ENCODE measurements around the gene TBK1.

TBK1 gene

DNA sequence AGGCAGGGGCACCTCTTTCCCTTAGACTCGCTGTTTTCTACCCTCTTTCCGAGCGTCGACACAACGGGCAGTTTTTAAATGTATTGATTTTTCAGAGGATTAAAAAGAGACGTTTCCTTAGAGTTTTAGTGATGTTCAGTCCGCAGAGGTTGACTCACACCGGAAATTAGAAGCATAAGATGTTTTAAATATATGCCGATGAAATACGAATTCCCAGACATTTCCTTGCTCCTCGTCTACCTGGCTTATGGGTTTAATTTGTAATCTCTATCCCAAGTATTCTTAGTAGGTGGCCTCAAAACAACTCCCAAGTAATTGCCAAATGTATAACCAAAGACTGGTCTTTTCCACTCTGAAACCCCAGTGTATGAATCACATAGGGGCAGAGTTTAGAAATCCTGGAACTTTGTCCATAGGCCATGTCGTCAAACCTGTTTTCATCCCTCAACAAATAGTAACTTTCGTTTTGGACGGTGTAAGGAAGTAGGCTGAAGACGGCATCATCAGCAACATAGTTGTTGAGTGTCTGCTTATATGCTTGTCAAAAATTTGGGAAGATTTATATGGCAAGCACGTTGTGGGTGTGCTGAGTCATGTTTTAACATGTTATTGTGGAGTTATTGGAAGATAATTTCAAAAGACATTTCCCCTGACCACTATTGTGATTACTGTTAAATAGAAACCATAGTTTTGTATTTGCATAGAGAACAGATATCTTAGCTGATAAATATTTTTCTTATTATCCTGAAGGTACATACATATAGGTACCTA, 824 bp downstream of the TBK1 start:
- no peak for DNase-seq

GRCh38 chr12:64455506-64455905, 3.6 kb downstream of the TBK1 start:
- no peak for DNase-seq

GRCh38 chr12:64456119-64456518, 4.2 kb downstream of the TBK1 start:
- no peak for DNase-seq

DNA sequence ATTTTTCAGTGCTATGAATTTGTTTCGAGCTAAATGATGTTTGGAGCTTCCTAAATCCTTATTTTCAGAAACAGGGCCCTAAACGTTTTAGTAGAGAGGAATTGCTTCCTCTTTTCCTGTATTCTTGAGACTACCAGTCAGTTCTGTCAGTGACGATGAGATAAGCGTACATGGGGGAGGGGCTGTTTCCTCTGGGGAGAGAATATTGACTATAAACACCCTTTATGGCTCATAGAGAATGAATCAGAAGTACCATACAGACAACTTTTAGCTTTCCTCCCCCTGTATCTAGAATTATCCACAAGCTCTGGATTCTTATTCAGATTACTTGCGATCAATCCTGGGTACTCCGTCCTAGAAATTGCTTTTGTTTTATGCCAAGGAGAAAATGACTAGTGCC, 5.1 kb downstream of the TBK1 start:
- peak; percentile 39 to 40 for DNase-seq

DNA sequence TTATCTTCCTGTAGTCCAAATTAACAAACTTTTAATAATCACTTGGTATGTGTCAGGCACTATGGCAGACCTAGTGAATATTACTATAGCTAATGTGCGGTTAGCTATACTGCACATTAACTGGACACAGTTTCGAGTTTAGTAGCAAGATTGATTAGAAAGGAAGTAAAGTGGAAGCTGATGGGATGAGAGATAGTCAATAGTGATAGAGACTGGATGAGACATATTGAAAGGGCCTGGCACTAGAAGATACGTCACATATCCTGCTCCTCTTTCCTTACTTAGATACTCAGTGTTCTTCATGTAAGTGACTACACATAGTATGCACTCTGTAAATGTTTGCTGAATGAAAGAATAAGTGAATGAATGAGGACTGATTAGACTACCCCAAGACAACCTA, 5.5 kb downstream of the TBK1 start:
- no peak for DNase-seq

- DNase-seq = no peak
Observed at GRCh38 chr12:64457923-64458322, 6.0 kb downstream of the TBK1 start.

DNA sequence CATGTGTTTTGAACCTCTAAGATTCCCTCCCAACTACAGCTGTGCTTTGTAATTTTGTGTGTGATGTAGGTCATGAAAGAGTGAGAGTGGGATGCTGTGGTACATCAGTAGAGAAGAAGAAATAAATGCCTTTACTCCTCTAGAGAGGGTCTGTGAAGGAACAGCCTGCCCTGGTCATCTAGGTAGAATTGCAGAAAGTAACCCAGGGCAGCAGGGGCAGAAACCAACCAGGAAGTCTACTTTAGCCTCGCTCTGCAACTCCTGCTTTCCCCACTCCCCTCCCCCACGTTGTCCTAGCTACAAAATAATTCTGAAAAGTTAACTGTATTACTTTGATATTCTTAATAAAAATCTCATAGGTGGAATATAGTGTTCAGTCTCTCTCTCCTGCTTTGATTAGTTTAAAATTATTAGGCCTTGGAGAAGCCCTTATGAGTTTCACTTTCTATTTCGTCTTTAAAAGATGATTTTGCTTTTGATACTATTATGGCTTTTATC, 7.5 kb downstream of the TBK1 start:
- no peak for DNase-seq

- DNase-seq = no peak
Observed at GRCh38 chr12:64461634-64462414, 9.9 kb downstream of the TBK1 start.

DNA sequence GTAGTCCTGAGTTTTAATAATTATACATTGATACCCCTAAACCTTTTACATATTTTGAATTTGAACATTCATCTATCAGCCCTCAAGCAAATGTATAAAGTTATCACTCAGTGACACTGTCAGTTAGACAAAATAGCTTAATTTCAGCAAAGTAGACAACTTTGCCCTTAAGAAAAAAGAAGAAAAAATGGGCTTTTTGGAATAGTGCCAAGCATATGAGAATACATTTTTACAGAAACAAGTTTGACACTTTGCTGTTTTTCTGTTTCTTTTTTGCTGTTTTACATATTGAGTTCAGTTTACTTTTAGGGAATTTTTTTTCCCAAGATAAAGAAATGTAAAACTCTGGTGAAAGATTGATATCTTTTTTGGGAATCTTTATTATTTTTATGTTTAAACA, 14.3 kb downstream of the TBK1 start:
- no peak for DNase-seq

GRCh38 chr12:64468966-64469365, 17.0 kb downstream of the TBK1 start:
- no peak for DNase-seq

GRCh38 chr12:64469455-64470142, 17.7 kb downstream of the TBK1 start:
- DNase-seq = no peak

DNA sequence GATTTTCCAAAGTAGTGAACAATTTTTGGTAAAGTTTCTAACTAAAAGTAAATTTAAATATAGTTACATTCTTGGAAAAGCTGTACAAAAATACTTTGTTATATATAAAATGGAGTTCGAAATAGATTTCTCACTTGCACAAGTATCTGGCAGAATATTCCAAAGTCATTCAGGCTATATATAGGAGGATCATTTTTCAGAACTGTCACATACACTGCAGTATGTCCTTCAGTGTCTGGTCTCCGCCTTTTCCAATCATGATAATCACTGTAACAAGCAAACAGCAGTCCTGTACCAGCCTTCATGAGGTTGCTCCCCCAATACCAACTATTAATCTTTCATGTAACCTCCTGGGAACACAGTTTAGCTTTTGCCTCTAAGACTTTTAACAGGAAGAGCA, 18.6 kb downstream of the TBK1 start:
- no peak for DNase-seq

- no peak for DNase-seq
Observed at GRCh38 chr12:64473176-64473575, 21.3 kb downstream of the TBK1 start.

DNA sequence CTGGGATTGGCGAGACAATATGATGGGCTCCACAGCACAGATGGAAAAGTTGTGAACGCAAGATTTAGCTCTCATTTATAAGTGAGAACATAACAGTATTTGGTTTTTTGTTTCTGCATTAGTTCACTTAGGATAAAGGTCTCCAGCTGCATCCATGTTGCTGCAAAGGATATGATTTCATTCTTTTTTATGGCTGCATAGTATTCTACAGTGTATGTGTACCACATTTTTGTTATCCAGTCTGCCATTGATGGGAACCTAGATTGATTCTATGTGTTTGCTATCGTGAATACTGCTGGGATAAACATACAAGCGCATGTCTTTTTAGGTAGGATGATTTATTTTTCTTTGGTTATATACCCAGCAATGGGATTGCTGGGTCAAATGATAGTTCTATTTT, 23.6 kb downstream of the TBK1 start:
- DNase-seq = no peak

DNA sequence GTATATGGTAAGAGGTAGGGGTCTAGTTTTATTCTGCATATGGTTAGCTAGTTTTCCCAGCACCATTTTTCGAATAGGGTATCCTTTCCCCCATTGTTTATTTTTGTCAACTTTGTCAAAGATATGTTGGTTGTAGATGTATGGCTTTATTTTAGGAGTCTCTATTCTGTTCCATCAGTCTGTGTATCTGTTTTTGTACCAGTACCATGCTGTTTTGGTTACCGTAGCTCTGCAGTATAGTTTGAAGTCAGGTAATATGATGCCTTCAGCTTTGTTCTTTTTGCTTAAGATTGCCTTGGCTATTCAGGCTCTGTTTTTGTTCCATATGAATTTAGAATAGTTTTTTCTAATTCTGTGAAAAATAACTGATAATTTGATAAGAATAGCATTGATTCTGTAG, 24.9 kb downstream of the TBK1 start:
- DNase-seq = no peak

GRCh38 chr12:64478661-64479060, 26.7 kb downstream of the TBK1 start:
- DNase-seq = no peak

DNA sequence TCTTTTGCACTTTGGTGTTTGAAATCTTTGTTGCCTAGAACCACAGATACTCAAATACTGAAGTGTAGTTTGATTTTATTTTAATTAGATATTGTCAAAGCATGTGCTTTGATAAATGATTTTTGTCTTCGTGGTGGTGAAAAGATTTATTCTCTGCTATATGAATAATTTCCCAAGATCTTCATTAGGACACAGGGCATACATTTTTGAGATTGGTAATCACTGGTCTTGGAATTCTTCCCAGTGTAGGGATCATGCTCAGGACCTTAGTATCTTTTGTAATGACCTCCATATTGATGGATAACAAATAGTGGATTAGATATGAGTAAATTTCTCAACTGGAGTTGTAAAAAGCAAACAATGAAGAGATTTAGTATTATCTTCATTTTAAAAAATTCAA, 28.2 kb downstream of the TBK1 start:
- no peak for DNase-seq

DNA sequence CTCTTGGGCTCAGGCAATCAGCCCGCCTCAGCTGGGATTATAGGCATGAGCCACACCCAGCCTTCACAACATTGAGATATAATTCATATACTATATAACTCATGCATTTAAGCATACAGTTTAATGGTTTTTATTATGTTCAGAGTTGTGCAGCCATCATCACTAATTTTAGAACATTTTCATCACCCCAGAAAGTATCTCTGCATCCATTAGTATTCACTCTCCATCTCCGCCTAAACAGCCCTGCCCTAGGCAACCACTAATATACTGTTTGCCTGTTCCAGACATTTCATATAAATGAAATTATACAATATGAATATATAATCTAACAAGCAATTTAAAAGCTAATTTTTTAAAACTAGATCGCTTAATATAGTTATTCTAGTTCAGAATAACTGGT, 34.7 kb downstream of the TBK1 start:
- no peak for DNase-seq

DNA sequence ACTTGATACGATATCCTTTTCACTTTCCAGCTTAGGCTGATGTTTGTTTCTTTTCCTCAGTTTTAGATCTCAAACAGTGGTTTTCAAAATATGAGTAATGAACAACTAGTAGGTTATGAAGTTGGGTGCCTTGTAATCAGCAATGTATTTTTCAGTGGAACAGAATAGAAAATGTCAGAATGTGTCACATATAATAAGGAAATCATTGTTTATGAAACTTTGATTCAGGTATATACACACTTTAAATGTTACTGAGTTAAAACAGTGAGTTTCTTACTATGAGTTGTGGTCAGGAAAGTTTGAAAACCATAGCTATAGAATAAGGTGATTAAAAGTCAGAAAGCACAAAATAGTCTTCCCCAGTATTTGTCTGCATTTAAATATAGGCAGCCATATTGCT, 39.8 kb downstream of the TBK1 start:
- no peak for DNase-seq

DNA sequence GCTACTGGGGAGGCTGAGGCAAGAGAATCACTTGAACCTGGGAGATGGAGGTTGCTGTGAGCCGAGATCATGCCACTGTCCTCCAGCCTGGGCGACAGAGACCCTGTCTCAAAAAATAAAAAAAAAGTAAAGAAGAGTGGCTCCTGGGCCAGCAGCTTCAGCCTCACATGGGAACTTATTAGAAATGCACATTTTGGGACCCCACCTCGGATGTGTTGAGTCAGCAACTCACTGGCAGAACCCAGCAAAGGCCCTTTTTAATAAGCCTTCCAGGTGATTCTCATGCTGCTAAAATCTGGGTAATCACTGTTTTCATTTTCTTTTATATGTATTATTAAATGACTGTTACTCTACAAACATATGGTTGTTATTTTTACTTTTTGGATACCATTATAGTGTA, 41.6 kb downstream of the TBK1 start:
- no peak for DNase-seq

- DNase-seq = no peak
Observed at GRCh38 chr12:64494998-64495729, 43.2 kb downstream of the TBK1 start.

DNA sequence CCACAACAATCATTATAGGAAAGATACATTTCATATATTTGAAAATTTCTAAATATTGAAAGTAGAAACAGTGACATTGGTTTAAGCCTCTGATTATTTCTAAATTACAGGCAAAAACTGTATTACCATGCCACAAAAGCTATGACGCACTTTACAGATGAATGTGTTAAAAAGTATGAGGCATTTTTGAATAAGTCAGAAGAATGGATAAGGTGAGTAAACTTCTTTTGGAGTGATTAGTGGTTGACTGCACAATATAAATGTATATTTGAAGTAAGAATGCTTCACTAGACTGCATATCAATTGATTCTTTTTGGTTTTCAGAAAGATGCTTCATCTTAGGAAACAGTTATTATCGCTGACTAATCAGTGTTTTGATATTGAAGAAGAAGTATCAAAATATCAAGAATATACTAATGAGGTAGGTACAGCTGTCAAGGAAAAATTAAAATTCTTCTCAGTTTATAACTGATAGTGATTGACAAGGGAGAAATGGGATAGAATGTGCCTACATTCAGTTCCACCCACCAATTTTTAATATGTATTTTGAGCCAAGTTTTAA, 45.0 kb downstream of the TBK1 start:
- no peak for DNase-seq

GRCh38 chr12:64497484-64497883, 45.6 kb downstream of the TBK1 start:
- DNase-seq = no peak

All from activated T-cell treated with anti-CD3 and anti-CD28 coated beads, Interleukin-2, amount 50 U/mL, for 48 hours (primary cell).